Peyer's patch (tissue), 4 donors: ENCODE data around the gene PDCL3. TPM values are rescaled to one million over a fixed set of nuclear protein-coding genes. Genes with fewer than 3 reads are reported as not detected.

Experiments
- DNase-seq, 3 donors: peaks; one replicate each; pipeline ENCODE4 v3.0.0-alpha.2; 2017 to 2019
- H3K27ac ChIP-seq, 4 donors: fragments of 200-600 bp; sonication (generic); one replicate each; pipeline ENCODE4 v1.5.1; 2016 to 2019
- H3K27me3 ChIP-seq, 2 donors: fragments of 200-600 bp; sonication (generic); one replicate each; pipeline ENCODE4 v1.5.1; 2019
- H3K36me3 ChIP-seq, 3 donors: fragments of 200-600 bp; sonication (generic); one replicate each; pipeline ENCODE4 v1.5.1; 2016 to 2019
- H3K4me1 ChIP-seq, 4 donors: fragments of 200-600 bp; sonication (generic); one replicate each; pipeline ENCODE4 v1.5.1; 2016 to 2019
- H3K4me3 ChIP-seq, 4 donors: fragments of 200-600 bp; sonication (generic); 1 replicate in 3 of 4; 2 replicates in 1 of 4; pipeline ENCODE4 v1.5.1; 2016 to 2019; ENCODE audit warnings: mild to moderate bottlenecking in 1 of 4
- H3K9me3 ChIP-seq, 4 donors: fragments of 200-600 bp; sonication (generic); one replicate each; pipeline ENCODE4 v1.5.1; 2016 to 2019; ENCODE audit warnings: mild to moderate bottlenecking in 1 of 4
- POLR2A ChIP-seq, 2 donors: fragments of 450-650 bp; IDR thresholded peaks; one replicate each; pipeline ENCODE4 v1.5.1; 2017; ENCODE audit warnings: antibody characterized with exemption in 2 of 2, mild to moderate bottlenecking in 2 of 2, moderate library complexity in 2 of 2
- total RNA-seq, 4 donors: library from RNA; depleted of rRNA; stranded (reverse); fragments of >200 nt; gene quantifications; one replicate each; pipeline ENCODE4 v1.1.0, GENCODE V29; 2016
- TF ChIP-seq, protein P1 (sequence below), 6 experiments: fragments of 450-650 bp in 4 of 6; fragments of 200-600 bp in 2 of 6; sonication (generic) in 1 of 6; IDR thresholded peaks; one replicate each; pipeline ENCODE4 v1.5.1; 2017 to 2019; ENCODE audit warnings: antibody characterized with exemption in 6 of 6, mild to moderate bottlenecking in 3 of 6, moderate library complexity in 1 of 6

Gene PDCL3
- total RNA-seq, 4 donors from 2014 or later = 5.0 to 14.0 (median 7.3) TPM

DNA sequence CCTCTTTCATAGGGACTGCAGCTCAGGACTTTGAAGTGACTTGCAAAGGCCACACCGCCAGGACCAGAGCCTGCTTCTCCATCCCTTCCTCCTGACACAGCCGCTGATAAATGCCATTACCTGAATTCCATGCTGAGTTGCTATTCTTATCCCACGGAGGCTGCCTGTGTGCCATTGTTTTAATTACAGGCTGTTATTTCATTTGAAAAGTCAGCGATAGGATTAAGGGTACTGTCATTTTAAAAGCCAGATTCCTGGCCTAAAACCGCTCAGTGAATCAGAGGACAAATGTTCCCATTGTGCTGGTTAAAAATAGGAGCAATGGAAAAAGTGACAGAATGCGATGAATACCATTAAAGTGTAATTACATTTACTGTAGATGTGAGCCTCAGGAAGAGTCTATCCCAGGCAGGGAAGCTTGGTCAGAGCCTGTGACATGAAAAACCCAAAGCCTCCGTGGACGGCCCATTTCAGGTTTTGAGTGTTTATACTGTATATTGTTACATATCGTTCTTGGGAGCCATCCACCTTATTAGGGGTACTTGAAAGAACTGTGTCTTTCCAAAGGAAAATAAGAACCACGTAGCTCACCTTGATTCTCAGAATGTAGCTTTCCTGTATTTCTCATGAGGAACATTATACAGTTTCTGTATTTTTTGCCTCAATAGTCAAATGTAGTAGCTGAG lies 41.3 kb downstream of the PDCL3 start:
- Histone ChIP-seq H3K36me3 (no peaks in the 10 kb centered on the region), H3K27me3 (no peaks in the 10 kb centered on the region), H3K4me1 (no peaks in the 10 kb centered on the region), H3K4me3 (no peak overlapping the region), H3K9me3 (no peaks in the 10 kb centered on the region), H3K27ac (peak overlapping the region in 1 of 4 donors; percentile 29)
- DNase-seq = no peak
- TF ChIP-seq, protein P1, sequence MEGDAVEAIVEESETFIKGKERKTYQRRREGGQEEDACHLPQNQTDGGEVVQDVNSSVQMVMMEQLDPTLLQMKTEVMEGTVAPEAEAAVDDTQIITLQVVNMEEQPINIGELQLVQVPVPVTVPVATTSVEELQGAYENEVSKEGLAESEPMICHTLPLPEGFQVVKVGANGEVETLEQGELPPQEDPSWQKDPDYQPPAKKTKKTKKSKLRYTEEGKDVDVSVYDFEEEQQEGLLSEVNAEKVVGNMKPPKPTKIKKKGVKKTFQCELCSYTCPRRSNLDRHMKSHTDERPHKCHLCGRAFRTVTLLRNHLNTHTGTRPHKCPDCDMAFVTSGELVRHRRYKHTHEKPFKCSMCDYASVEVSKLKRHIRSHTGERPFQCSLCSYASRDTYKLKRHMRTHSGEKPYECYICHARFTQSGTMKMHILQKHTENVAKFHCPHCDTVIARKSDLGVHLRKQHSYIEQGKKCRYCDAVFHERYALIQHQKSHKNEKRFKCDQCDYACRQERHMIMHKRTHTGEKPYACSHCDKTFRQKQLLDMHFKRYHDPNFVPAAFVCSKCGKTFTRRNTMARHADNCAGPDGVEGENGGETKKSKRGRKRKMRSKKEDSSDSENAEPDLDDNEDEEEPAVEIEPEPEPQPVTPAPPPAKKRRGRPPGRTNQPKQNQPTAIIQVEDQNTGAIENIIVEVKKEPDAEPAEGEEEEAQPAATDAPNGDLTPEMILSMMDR (IDR thresholded peaks at IDR 0.05) = no peak
- no peak for TF ChIP-seq POLR2A (IDR thresholded peaks at IDR 0.05)

DNA sequence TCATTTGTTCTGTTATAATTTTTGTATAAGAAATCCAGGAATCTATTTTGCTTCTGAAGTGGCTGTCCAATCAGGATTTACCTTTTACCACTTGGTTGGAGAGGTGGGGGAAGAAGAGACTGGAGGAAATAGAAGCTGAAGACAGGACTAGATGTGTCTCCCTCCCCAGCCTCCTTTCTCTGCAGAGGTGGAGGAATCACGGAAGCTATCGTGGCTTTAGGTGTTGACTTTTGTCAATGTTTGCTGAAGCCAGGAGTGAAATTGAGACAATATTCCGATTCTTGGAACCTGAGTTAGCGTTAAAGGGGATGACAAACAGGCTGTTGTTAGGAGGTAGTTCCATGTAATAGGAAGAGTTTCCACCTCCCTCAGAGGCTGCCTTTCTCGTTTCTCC lies 43.5 kb downstream of the PDCL3 start:
- Histone ChIP-seq H3K4me1 (no peaks in the 10 kb centered on the region), H3K27me3 (no peaks in the 10 kb centered on the region)

DNA sequence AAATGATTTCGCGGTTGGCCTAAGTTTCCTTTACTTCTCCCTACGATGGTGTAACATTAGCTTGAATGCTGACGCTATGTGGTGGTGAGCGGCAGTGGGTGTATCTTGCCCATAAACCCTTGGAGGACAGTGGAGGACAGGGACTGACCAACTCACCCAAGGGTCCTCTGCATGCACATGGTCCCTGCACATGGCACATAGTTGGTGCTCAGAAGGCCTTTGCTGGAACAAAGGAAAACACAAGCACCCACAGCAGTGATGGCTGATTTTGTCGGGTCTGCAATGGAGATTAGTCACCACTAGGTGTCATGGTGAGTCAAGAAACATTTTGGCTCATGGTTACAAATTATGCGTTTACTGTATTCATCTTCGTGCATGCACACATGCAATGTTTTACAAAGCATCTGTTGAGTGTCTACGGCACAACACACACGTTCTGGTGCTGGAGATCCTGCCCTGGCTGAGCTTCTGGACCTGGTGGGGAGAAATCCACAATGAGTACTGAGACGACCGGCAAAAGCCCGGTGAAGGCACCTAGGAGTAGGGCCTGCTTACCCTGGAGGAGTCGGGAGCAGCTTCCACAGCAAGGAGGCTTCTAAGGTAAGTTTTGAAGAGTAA lies 44.0 kb downstream of the PDCL3 start:
- DNase-seq = peak in 1 of 3 donors; percentile 57
- no peak overlapping the region for H3K4me3 ChIP-seq

More for the DNA sequence above, 43.5 kb downstream of the PDCL3 start:
- H3K27ac ChIP-seq = no peak overlapping the region
- no peak overlapping the region for H3K4me3 ChIP-seq
- no peaks in the 10 kb centered on the region for H3K9me3 ChIP-seq
- TF ChIP-seq, protein P1 (IDR thresholded peaks at IDR 0.05) = no peak
- TF ChIP-seq POLR2A (IDR thresholded peaks at IDR 0.05) = no peak
- no peaks in the 10 kb centered on the region for H3K36me3 ChIP-seq
- no peak for DNase-seq

DNA sequence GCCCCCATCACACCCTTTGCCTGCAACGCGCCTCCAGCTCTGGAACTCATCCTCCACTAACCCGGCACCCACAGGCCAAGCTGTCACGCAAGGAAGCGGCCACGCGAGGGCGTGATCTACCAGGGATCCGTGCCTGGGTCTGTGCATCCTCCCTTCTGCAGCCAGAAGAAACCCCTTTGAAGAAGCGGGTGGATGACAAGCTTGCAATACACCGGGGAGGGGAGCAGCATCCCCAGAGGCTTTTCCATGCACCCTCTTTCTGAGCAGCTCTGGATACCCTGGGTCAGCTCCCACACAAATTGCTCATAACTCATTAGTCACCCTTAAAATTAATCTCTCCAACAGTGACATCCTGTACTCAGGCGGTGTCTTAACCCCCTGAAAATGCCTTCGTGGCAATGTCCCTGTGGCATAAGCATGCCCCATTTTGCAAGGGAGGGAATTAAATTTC lies 47.6 kb downstream of the PDCL3 start:
- no peaks in the 10 kb centered on the region for H3K36me3 ChIP-seq
- no peak overlapping the region for H3K27ac ChIP-seq
- TF ChIP-seq POLR2A (IDR thresholded peaks at IDR 0.05) = no peak
- TF ChIP-seq, protein P1 (IDR thresholded peaks at IDR 0.05) = peak in 5 of 6 experiments; percentile 6 to 53 (median 48)
- H3K27me3 ChIP-seq = no peaks in the 10 kb centered on the region
- H3K4me1 ChIP-seq = no peaks in the 10 kb centered on the region
- no peak overlapping the region for H3K4me3 ChIP-seq
- peak; percentile 64 to 82 (median 67) for DNase-seq
- no peaks in the 10 kb centered on the region for H3K9me3 ChIP-seq

More for the DNA sequence above, 44.0 kb downstream of the PDCL3 start:
- Histone ChIP-seq H3K27ac (no peak overlapping the region), H3K9me3 (no peaks in the 10 kb centered on the region), H3K36me3 (no peaks in the 10 kb centered on the region), H3K27me3 (no peaks in the 10 kb centered on the region), H3K4me1 (no peaks in the 10 kb centered on the region)
- TF ChIP-seq, protein P1 (IDR thresholded peaks at IDR 0.05) = peak; percentile 71 to 82 (median 74)
- no peak for TF ChIP-seq POLR2A (IDR thresholded peaks at IDR 0.05)

DNA sequence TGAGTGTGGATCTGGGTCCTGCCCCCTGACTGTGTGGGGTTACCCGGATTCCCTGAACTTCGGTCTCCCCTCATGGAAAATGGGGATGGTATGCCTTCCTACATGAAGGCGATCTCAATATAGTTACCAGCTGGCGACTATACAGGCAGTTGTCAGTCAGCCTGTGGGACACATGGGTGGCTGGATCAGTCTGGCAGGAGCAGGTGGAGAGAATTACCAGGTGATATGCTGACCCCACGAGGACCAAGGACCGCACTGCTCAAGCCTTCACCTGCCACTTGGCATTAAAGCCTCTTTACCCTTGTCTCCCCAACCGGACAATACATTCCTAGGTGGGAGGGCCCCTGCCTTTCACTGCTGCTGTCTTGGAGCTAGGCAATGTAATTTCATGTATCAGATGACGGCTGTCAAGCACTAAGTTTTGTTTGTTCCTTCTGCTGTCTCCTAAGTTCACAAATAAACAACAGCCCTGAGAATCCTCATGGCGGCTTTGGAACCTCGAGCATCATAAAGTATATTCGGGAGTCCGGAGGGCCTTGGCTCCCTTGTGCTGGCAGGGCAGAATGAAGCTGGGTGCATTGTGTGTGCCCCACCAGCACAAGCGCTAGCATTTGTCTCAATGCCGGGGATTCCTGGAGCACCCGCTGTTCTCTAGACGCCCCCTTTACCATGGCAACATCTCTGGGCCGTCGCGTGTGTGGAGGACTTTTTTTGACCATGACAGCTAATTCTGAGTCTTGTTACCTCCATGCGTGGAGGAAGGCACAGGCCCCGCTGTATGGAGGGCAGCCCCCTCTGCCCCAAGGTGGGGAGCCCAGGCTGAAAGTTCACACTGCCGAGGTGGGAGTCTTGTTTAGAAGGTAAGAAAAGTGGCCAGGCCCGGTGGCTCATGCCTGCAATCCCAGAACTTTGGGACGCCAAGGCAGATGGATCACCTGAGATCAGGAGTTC lies 48.6 kb downstream of the PDCL3 start:
- TF ChIP-seq, protein P1 (IDR thresholded peaks at IDR 0.05) = no peak
- no peak for TF ChIP-seq POLR2A (IDR thresholded peaks at IDR 0.05)
- H3K9me3 ChIP-seq = no peaks in the 10 kb centered on the region
- H3K4me3 ChIP-seq = no peak overlapping the region
- no peak for DNase-seq
- H3K4me1 ChIP-seq = no peaks in the 10 kb centered on the region
- H3K27ac ChIP-seq = no peak overlapping the region
- no peaks in the 10 kb centered on the region for H3K36me3 ChIP-seq
- no peaks in the 10 kb centered on the region for H3K27me3 ChIP-seq
